ENCODE results near the gene MAK. TPM values are rescaled to one million over a fixed set of nuclear protein-coding genes. Genes with fewer than 3 reads are reported as not detected.
"Not testable (repeated sequence)": the region's sequence is repeated elsewhere in the genome, so short reads cannot be mapped to it uniquely, and the experiment has no call there.

Gene MAK
- total RNA-seq, 2 donors from 2014 or later: 0.06 TPM; not detected in 1

DNA sequence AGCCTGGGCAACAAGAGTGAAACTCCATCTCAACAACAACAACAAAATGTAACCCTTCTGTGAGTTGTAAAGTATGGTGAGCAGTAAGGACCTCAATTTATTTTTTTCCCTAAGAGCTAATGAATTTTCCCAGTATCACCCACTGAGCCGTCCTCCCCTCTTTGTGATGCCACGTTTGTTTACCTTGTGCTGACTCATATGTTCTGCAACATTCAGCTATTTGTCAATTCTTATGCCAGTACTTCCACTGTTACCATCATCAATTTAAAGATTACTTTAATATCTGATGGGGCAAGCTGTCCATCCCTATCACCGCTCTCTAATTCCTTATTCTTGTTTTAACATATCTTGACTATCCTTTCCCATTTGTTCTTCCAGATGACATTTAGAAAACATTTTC is 37.5 kb downstream of the MAK start:
- no peak for ATAC-seq
- DNase-seq: no peak
- intact Hi-C loops (cut with DNase I, micrococcal nuclease): loop anchor here in 1 of 2 donors (5.0 to 10.0 kb wide), 2 partner anchors 296 to 324 kb away; no protein-coding TSS in a partner anchor

DNA sequence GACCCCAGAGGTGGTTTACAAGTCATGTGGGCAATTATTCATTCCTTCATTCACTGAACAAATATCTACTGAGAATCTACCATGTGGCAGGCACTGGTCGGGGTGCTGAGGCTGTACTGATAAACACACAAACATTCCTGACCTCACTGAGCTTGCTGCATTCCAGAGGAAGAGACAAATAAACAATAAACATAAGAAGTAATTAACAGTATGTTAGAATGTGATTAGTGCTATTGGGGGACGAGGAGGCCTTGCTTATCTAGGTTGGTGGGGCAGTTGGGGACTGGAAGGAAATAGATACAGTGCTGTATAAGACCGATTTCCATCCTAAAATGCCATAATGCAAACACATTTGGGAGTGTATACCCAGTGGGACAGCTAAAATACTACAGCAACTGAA is 44.1 kb downstream of the MAK start:
- no peak for ATAC-seq
- DNase-seq: no peak
- intact Hi-C loops (cut with DNase I, micrococcal nuclease): no loop called here

DNA sequence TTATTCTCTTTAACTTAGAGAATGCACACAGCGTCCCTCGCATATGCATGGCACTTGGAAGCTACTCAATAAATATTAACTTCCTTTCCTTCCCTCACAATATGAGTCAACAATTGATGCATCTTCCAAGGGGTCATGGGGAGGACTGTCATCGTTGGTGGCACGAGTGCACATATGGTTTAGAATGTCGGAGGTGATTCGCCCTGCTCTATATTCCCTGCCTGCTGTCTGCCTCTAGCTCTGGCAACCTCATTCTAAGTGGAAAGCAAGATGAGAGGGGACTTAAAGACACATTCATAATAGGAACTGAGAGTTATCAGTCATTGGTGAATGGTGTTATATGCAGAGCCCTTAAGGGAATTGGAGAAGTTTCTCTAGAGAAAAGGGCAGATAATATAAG is 44.6 kb downstream of the MAK start:
- ATAC-seq (no peak), DNase-seq (no peak)
- intact Hi-C loops (cut with DNase I, micrococcal nuclease): no loop called here

DNA sequence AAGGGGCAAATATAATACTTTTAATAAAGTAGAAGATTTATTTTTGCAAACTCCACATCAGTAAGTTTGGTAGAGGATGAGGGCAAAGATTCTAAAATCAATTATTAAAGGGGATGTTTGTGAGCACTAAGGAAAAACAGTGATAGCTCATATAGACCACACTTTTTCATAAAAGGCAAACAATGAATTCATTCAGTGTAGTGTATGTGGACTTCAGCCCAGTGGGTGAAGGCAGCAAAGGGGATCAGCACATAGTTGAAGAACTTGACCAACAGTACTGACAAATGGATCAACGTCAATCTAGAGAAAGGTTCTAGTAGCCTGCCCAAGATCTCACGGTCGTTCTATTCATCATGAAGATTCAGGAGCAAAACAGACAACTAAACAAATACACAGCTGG is 45.3 kb downstream of the MAK start:
- intact Hi-C loops (cut with DNase I, micrococcal nuclease): no loop called here
- DNase-seq: no peak
- ATAC-seq: no peak

DNA sequence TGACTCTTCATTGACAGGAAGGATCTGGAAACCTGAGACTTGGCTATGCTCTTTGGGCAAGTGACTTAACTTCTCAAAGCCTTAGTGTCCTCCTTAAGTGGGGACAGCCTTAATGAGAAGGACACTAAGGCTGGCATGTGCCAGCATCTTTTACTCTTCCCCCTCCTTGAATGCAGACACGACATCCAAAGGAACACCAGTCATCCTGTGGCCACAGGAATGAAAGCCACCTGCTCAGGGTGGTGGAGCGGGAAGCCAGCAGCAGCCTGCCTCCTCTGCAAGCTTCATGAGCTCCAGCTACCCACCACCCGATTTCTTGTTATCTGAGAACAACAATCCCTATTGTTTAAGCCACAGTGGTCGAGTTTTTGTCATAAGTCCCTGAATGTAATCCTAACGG is 46.2 kb downstream of the MAK start:
- DNase-seq: no peak
- no peak for ATAC-seq
- intact Hi-C loops (cut with DNase I, micrococcal nuclease): no loop called here

DNA sequence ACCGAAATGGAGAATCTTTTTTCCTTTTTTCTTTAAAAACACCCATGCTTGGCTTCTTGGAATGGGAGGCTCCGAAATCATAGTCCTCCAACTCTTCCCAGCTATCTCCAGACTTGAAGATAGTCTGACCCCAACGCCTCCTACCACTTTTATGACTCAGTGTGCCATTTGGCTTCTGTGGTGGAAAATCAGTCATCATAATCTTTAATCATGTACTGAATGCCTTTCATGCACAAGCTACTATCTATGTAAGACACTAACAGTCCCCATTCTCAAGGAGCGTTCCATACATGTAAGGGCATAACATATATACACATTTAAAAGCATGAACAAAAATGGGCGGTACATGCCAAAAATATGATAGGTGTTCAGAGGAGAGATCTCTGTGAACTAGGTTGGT is 46.7 kb downstream of the MAK start:
- DNase-seq (no peak), ATAC-seq (no peak)
- intact Hi-C loops (cut with DNase I, micrococcal nuclease): no loop called here

DNA sequence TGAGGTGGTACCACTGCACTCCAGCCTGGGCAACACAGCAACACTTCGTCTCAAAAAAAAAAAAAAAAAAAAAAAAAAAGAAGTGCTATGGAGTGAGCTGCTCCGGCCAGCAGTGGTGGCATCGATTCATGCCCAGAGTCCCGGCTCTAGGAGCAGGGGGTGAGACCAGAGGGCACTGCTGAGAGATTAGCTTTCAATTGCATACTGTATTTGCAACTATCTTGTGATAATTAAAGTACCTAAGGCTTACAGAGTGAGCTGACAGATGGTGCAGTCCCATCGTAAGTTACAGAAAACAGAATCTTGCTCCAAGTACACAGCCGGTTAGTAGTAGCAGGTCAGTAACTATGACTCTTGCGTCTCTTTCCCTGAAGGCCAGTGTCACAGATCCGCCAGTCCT is 59.3 kb downstream of the MAK start:
- DNase-seq: no peak
- no peak for ATAC-seq
- intact Hi-C loops (cut with DNase I, micrococcal nuclease): no loop called here

DNA sequence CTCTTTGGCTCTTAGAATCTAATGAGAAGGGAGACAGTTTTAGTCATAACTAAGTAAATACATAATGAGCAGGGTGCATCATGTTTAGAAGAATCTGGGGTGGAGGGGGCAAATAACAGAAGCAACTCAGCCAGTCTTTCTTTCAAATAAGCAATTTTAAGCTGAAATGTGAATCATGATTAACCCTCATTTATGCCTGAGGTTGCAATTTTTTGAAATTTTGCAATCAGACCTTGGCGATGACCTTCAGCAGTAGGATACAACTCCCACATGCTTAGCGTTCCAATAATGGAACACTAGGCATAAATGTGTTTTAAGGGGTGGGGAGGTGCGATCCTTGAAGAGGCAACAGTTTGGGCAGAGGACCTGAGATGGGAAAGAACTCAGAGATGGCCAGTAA is 60.1 kb downstream of the MAK start:
- ATAC-seq (no peak), DNase-seq (no peak)
- intact Hi-C loops (cut with DNase I, micrococcal nuclease): no loop called here

DNA sequence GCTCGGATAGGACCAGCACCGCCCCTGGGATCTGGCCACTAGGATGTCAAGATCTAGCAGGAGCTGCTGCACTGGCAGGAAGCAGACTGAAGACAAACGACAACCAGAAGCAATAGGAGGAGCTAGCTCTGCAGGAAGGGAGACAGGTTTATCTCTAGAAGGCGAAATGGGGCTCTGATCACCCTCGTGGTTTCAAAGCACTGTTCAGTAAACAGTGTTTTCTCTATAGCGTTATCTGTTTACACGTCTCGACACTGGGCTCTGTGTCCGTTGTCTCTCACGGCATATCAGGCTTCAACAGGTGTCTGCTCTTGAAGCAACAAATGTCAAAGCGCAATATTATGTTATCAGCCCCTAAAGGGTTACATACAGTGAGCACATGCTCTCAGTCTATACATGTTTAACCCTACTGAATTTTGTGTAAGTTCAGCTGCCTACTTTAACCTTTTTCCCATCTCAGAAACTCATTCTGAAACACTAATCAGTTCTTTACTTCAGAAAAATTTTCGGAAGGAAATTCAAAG is 66.9 kb downstream of the MAK start:
- ATAC-seq (no peak), DNase-seq (no peak)
- intact Hi-C loops (cut with DNase I, micrococcal nuclease): no loop called here

DNA sequence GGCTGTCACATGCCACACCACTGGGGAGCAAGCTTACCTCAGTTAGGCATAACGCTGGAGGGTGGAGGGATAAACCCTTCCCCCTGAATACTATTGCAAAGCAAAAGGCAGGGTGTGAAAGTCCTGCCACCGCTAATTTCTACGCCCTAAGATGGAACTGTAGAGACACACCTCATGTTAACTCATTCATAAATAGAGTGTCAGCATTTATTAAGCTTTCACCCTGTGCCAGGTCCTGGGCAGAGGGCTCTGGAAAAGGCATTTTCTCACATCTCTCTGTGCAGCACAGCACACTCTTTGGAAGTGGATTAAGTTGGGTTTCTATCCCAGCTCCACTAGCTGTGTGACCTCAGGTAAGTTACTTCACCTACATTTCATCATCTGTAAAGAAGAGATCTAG is 68.9 kb downstream of the MAK start:
- ATAC-seq (no peak), DNase-seq (no peak)
- intact Hi-C loops (cut with DNase I, micrococcal nuclease): no loop called here

DNA sequence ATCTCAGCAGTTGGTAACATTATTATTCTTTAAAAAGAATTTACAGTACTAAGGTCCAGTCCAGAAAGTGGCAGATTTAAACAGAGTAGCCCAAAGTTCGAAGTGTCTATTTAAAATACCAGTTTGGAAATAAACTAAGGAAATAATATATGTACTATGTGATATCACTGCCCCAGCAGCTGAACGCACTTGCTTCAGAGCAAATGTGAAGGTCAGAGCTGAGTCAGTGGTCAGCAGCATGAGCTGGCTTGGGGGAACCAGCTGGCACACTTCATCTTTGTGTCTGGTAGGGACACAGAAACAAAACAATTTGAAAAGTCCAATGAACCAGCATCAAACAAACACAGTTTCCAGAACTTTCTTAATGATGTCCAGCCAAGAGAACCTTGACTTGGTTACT is 75.3 kb downstream of the MAK start:
- no peak for DNase-seq
- no peak for ATAC-seq
- intact Hi-C loops (cut with DNase I, micrococcal nuclease): no loop called here

DNA sequence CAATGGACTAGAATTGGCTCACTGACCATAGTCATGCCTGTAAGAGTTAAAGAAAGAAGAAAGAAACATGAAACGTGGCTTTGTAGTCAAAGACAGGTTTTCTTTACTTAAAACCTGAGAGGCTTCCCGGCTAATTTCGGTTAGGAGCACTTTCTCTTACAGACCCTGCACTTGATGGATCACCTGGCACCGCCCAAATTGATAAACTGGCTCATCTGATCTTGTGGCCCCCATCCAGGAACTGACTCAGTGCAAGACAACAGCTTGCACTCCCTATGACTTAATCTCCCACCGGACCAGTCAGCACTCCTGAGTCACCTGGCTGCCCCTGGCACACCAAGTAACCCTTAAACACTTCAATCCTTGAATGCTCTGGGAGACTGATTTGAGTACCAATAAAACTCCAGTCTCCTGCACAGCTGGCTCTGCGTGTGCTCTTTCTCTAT is 78.4 kb downstream of the MAK start:
- ATAC-seq: no peak
- intact Hi-C loops (cut with DNase I, micrococcal nuclease): no loop called here

DNA sequence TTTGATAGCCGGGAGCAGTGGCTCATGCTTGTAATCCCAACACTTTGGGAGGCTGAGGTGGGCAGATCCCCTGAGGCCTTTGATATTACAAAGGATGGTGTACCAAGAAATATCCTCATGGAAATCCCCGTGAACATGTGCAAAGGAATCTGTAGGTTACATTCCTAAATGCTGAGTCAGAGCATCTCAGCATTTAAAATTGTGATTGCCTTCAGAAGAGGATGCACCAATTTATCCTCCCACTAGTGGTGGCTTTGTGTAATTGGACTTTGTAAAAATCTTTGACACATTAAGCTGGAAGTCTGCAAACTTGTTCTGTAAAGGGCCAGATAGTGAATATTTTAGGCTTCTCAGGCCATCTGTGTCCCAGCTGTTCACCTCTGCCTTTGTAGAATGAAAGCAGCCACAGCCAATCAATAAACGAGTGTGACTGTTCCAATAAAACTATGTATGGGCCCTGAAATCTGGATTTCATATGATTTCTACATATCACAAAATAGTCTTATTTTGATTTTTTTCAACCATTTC is 79.0 kb downstream of the MAK start:
- DNase-seq (no peak), ATAC-seq (peak; percentile 46)
- intact Hi-C loops (cut with DNase I, micrococcal nuclease): no loop called here

More for the DNA sequence above, 78.4 kb downstream of the MAK start:
- DNase-seq: no peak

DNA sequence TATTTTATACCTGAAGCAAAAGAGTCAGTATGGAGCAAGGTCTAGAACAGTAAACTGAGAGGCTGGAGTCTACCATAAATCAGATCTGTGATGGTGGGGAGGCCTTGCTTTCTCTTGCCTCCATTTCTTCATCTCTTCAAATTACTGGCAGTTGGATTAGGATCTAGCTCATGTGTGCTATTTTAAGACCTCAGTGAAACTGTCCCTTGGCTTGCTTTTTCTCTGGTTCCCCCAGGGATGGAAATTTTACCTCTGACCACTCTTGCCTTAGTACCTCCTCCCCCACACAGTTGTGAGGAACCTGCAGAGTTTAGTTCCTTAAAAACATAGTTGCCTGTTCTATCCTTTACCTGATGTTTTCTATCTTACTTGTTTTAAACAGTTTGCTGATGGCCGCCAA is 82.3 kb downstream of the MAK start:
- ATAC-seq (no peak), DNase-seq (no peak)
- intact Hi-C loops (cut with DNase I, micrococcal nuclease): no loop called here

DNA sequence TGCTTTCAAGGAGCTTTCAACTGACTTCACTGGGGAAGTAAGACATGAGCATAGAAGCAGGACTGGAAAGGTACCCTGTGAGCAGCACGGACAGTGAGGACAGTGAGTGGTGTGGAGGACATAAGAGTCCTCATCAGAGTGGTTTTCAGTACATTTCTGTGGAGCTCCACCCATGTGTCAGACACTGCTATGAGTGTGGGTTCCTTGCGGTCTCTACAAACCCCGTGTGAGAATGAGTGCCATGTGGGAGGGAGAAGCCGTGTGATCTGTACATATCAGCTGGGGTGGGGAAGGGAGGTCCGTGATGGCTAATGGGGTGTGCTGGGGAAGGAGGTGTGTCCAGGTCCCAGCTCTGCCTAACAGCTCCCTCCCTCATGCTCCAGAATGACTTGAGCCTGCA is 86.6 kb downstream of the MAK start:
- DNase-seq; intact Hi-C loops (cut with DNase I, micrococcal nuclease); ATAC-seq: not testable (repeated sequence)

DNA sequence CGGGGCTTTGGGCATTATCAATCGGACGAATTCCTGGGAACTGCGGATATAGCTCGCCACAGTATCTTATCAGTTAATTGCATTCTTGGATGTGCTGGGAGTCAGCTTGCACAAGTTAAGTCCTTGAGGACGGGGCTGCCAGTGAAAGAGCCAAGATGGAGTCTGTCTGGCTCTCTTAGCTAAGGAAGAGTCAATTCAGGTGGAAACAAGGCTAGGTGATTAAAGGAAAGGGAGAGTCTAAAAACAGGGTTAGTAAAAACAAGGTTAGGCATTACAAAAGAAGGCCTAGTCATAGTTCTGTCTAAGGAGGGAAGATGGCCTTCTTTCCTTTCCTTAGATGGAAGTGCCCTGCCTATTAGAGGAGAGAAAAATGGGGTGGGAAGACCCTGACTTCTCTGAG is 87.8 kb downstream of the MAK start:
- intact Hi-C loops (cut with DNase I, micrococcal nuclease); ATAC-seq; DNase-seq: not testable (repeated sequence)

DNA sequence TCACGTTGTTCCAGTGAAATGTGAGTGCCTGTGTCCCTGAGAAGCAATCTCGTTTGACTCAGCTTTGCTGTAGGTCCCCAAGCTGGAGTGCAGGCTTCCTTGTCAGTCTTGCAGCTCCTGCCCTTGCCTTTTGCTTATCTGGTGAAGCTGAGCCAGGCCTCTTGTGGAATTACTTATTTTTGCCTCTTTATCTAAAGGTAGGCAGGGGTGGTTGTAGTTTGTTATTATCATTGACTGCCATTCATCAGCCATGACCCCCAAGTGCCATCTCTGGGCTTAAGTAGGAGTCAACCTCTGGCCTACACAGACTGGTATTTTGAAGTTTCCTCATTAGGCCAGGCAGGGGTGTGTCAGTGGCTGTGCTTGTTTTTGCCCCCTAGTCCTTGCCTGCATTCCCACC is 88.6 kb downstream of the MAK start:
- DNase-seq (no peak), ATAC-seq (no peak)
- intact Hi-C loops (cut with DNase I, micrococcal nuclease): no loop called here

DNA sequence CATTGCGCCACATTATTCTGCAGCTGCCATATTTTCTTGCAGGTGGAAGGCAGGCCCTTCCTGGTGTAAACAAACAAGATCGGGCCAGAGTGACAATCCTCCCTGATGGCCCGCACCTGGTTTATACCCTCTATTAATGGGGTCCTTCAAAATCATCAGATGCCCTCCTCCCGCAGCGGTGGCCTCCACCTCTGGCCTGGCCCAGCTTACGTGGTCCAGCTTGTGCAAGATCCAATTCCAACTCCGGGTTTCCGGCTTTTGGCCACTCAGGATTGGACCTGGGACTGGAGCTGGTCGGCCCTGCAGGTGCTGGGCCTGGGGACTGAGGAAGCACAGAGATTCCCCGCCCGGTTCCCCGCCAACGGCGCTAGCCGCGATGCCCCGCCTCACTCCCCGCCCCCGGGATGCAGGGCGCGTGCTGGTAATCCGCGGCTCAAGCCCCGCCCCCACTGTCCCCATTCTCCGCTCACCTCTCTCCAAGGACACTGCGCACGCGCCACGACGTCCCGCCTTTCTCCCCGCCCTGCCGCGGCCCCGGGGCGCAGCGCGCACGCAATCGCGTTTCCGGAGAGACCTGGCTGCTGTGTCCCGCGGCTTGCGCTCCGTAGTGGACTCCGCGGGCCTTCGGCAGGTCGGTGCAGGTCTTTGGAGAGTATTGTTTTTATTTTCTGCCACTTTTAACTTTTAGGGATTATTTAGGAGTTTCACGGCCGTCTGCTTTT is 90.9 kb downstream of the MAK start, which contains the start of gene TMEM14B:
Gene TMEM14B (plus strand): TSS at position 555 of the 722 bp plus-strand sequence. CDS start 1,441 bp downstream, outside the sequence.
- DNase-seq (peak; percentile 99 to 100), ATAC-seq (peak; percentile 98)
- intact Hi-C loops (cut with DNase I, micrococcal nuclease): no loop called here

DNA sequence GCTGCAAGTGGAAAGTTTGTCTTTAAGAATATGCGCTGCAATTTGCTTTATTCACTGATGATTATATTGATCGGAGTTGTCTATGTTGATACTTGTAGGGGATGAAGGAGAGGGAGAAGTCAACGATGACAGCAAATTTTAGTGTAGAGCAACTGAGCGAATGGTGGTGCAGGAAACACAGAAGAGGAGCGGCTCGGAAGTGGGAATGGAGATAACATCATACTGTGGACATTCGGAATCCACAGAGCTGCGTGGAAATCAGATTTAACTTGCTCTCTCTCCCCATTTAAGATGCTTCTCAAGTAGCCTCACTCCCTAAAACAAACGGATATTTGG is 91.5 kb downstream of the MAK start:
- intact Hi-C loops (cut with DNase I, micrococcal nuclease): no loop called here

DNA sequence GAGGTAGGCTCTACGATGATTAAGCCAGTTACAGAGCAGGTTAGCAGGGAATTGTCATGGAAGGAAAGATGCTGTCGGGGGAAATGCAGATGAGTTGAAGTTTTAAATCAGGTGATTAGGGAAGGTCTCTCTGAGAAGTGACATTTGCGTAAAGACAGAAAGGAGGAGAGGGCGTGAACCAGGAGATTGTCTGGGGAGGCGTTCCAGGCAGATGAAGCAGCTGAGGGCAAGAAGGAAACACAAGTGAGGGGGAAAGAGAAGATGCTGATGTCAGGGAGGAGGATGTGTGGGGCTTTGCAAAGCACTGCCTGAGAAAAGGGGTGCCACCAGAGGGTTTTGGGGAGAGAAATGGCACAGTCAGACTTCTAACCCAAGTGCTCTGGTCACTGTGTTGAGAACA is 93.2 kb downstream of the MAK start:
- no peak for DNase-seq
- no peak for ATAC-seq
- intact Hi-C loops (cut with DNase I, micrococcal nuclease): no loop called here

More for the DNA sequence above, 91.5 kb downstream of the MAK start:
- DNase-seq (no peak), ATAC-seq (no peak)

DNA sequence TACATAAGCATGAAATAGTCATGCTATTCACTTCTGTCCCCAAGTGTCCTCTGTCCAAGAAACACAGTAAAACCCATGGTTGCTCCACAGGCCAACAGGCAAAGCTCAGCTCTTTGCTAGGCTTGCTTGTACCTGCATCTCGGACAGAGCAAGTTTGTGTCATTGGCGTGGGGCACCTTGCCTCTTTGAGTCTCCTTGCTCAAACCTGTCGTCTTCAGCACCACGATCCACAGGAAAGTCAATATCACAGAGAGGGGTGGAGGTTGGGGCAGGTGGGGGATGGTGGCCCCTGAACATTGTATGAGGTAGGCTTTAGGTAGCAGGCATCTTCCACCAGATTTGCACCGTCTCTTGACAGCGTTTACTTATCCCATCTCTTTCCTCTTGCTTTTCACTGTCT is 94.8 kb downstream of the MAK start:
- DNase-seq: no peak
- intact Hi-C loops (cut with DNase I, micrococcal nuclease): no loop called here
- no peak for ATAC-seq

Measured in left colon (tissue), 2 donors.